Ectodermal cell (in vitro differentiated cells): ENCODE measurements around the gene BAG1.
A peak's percentile ranks its signal among the peaks of the same experiment; 100 is the strongest.

Source experiments
- H3K27ac ChIP-seq: 2 replicates; pipeline ENCODE4 v1.7.0; 2013; ENCODE audit warnings: mild to moderate bottlenecking, low read depth, low read length; ENCODE audit not compliant: insufficient read depth, poor library complexity, severe bottlenecking
- H3K27me3 ChIP-seq: 2 replicates; pipeline ENCODE4 v1.7.0; 2013; ENCODE audit warnings: mild to moderate bottlenecking, low read length; ENCODE audit not compliant: insufficient read depth, control insufficient read depth, poor library complexity, severe bottlenecking
- H3K36me3 ChIP-seq: one replicate; pipeline ENCODE4 v1.7.0; 2013; ENCODE audit warnings: low read length; ENCODE audit not compliant: control insufficient read depth, insufficient read depth
- H3K4me1 ChIP-seq: one replicate; pipeline ENCODE4 v1.7.0; 2013; ENCODE audit warnings: low read length; ENCODE audit not compliant: control insufficient read depth, insufficient read depth
- H3K4me3 ChIP-seq: 2 replicates; pipeline ENCODE4 v1.7.0; 2013; ENCODE audit warnings: low read depth, low read length, control low read depth; ENCODE audit not compliant: insufficient read depth
- H3K9me3 ChIP-seq: 2 replicates; pipeline ENCODE4 v1.7.0; 2013; ENCODE audit warnings: mild to moderate bottlenecking, low read length, moderate library complexity; ENCODE audit not compliant: control insufficient read depth
- WGBS, 2 experiments: methylation state at CpG; one replicate each; pipeline ENCODE4 v1.1.7; 2013; ENCODE audit warnings: missing lambda C conversion rate in 2 of 2; 5-methylcytosine and 5-hydroxymethylcytosine counted together

Gene BAG1

GRCh38 chr9:33285502-33285901, 21.0 kb upstream of the BAG1 start:
- no peaks in the 10 kb centered on the region for H3K9me3 ChIP-seq
- peaks cover 4% of the 10 kb centered on the region for H3K36me3 ChIP-seq
- no peaks in the 10 kb centered on the region for H3K4me1 ChIP-seq
- 95 to 98% methylated on average over 4 to 5 of the region's 5 CpGs for WGBS, 2 experiments
- H3K4me3 ChIP-seq, result no peak overlapping the region
- no peak overlapping the region for H3K27ac ChIP-seq
- no peaks in the 10 kb centered on the region for H3K27me3 ChIP-seq

- Histone ChIP-seq H3K27me3 (no peaks in the 10 kb centered on the region), H3K9me3 (no peaks in the 10 kb centered on the region), H3K27ac (no peak overlapping the region), H3K4me1 (no peaks in the 10 kb centered on the region), H3K36me3 (peaks cover 40% of the 10 kb centered on the region), H3K4me3 (no peak overlapping the region)
- 92 to 93% methylated on average over 4 of the region's 4 CpGs for WGBS, 2 experiments
Observed at GRCh38 chr9:33277484-33277883, 13.0 kb upstream of the BAG1 start.

- H3K9me3 ChIP-seq, result no peaks in the 10 kb centered on the region
- no peak overlapping the region for H3K27ac ChIP-seq
- WGBS, 2 experiments, result 95 to 98% methylated on average over 2 of the region's 2 CpGs
- no peaks in the 10 kb centered on the region for H3K4me1 ChIP-seq
- H3K4me3 ChIP-seq, result no peak overlapping the region
- peaks cover 42% of the 10 kb centered on the region for H3K36me3 ChIP-seq
- H3K27me3 ChIP-seq, result no peaks in the 10 kb centered on the region
Observed at GRCh38 chr9:33273972-33274328, 9.4 kb upstream of the BAG1 start.

GRCh38 chr9:33273266-33273971, 8.9 kb upstream of the BAG1 start:
- Histone ChIP-seq H3K4me1 (no peaks in the 10 kb centered on the region), H3K27me3 (no peaks in the 10 kb centered on the region), H3K27ac (no peak overlapping the region), H3K36me3 (peaks cover 40% of the 10 kb centered on the region), H3K9me3 (no peaks in the 10 kb centered on the region), H3K4me3 (no peak overlapping the region)
- WGBS, 2 experiments, result 91 to 92% methylated on average over 2 of the region's 3 CpGs

GRCh38 chr9:33272061-33272460, 7.6 kb upstream of the BAG1 start:
- Histone ChIP-seq H3K36me3 (peaks cover 42% of the 10 kb centered on the region), H3K4me3 (no peak overlapping the region)
- 91 to 100% methylated on average over 1 of the region's 1 CpG for WGBS, 2 experiments

GRCh38 chr9:33270146-33270545, 5.6 kb upstream of the BAG1 start:
- H3K9me3 ChIP-seq, result no peaks in the 10 kb centered on the region
- no peaks in the 10 kb centered on the region for H3K27me3 ChIP-seq
- 100% methylated on average over 1 to 3 of the region's 3 CpGs for WGBS, 2 experiments
- H3K36me3 ChIP-seq, result peaks cover 37% of the 10 kb centered on the region
- peaks cover 7% of the 10 kb centered on the region for H3K4me1 ChIP-seq
- no peak overlapping the region for H3K4me3 ChIP-seq
- no peak overlapping the region for H3K27ac ChIP-seq

More at GRCh38 chr9:33272061-33272460, 7.6 kb upstream of the BAG1 start:
- Histone ChIP-seq H3K27ac (no peak overlapping the region), H3K4me1 (no peaks in the 10 kb centered on the region), H3K9me3 (no peaks in the 10 kb centered on the region), H3K27me3 (no peaks in the 10 kb centered on the region)

GRCh38 chr9:33267151-33267767, 2.8 kb upstream of the BAG1 start:
- Histone ChIP-seq H3K27me3 (no peaks in the 10 kb centered on the region), H3K36me3 (peaks cover 28% of the 10 kb centered on the region), H3K9me3 (no peaks in the 10 kb centered on the region), H3K27ac (no peak overlapping the region), H3K4me3 (no peak overlapping the region), H3K4me1 (peaks cover 7% of the 10 kb centered on the region)

- H3K4me1 ChIP-seq, result peaks cover 7% of the 10 kb centered on the region
- 15 to 27% methylated on average over 11 to 13 of the region's 13 CpGs for WGBS, 2 experiments
- no peaks in the 10 kb centered on the region for H3K9me3 ChIP-seq
- H3K27ac ChIP-seq, result no peak overlapping the region
- peaks cover 43% of the 10 kb centered on the region for H3K36me3 ChIP-seq
- H3K4me3 ChIP-seq, result peak overlapping the region; percentile 62
- H3K27me3 ChIP-seq, result no peaks in the 10 kb centered on the region
Observed at GRCh38 chr9:33265211-33265865, 830 bp upstream of the BAG1 start.

GRCh38 chr9:33264003-33264472, 470 bp downstream of the BAG1 start:
- H3K9me3 ChIP-seq, result no peaks in the 10 kb centered on the region
- H3K36me3 ChIP-seq, result peaks cover 44% of the 10 kb centered on the region
- peak overlapping the region; percentile 62 for H3K4me3 ChIP-seq
- no peak overlapping the region for H3K27ac ChIP-seq
- 0% methylated on average over 37 of the region's 37 CpGs for WGBS, 2 experiments
- no peaks in the 10 kb centered on the region for H3K27me3 ChIP-seq
- peaks cover 7% of the 10 kb centered on the region for H3K4me1 ChIP-seq
